MM.1S (cell line): ENCODE data around the gene AP5B1.

Experiments
- CTCF ChIP-seq: fragments of 300-600 bp; sonication (generic); IDR thresholded peaks from 2 replicates; pipeline ENCODE4 v1.5.1; 2016; ENCODE audit warnings: antibody characterized with exemption, low read length, mixed read lengths
- EZH2 ChIP-seq: fragments of 300-600 bp; sonication (generic); optimal IDR thresholded peaks from 2 replicates; pipeline ENCODE3; 2017; ENCODE audit warnings: low read depth, mild to moderate bottlenecking, antibody characterized with exemption, low read length, mixed read lengths
- EZH2phosphoT487 ChIP-seq: fragments of 300-600 bp; sonication (generic); IDR thresholded peaks from 2 replicates; pipeline ENCODE4 v1.6.1; 2018; ENCODE audit warnings: antibody characterized with exemption, low read length

DNA sequence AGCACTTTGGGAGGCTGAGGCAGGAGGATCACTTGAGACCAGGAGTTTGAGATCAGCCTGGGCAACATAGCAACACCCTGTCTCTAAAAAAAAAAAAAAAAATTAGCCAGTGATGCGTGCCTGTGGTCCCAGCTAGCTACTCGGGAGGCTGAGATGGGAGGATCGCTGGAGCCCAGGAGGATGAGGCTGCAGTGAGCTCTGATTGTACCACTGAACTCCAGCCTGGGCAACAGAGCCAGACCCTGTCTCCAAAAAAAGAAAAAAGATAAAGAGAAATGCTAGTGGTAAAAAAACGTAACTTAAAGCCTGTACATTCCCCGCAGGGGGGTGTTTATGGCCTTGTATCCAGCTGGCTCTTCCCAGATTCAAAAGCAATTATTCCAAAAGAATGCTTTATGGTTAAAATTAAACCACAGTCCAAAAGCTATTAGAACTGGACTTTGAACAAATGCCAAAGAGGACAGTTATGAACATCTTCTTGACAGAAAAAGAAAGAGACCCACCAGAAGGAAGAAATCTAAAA, 36.6 kb upstream of the AP5B1 start:
- no peak for TF ChIP-seq CTCF
- TF ChIP-seq EZH2phosphoT487: no peak
- TF ChIP-seq EZH2: no peak
